ENCODE data around the gene SPATA32. TPM values are rescaled to one million over a fixed set of nuclear protein-coding genes. Genes with fewer than 3 reads are reported as not detected.

SPATA32 gene
- total and polyA plus RNA-seq, 8 donors = 0.07 to 0.19 (median 0.13) TPM; not detected in 4

DNA sequence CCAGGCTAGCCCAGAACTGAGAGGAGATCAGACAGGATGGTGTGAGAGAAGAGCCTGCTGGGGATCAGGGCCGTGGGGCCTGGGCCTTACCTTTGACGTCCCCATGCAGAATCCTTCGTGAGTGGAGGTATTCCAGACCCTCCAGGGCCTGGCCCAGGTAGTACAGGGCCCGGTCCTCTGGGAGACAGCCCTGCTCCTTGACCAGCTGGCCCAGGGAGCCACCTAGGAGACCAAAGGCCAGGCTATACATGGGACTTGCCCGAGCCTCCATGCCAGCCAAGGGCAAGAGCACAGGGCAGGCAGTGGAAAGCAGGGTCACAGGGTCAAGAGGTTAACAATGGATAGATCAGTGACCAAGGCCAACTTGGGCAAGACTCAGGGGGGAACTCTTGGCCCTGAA, 12.1 kb upstream of the SPATA32 start:
- WGBS, 2 donors = 87 to 91% methylated on average over 5 of the region's 5 CpGs
- Histone ChIP-seq H3K4me3 (no peak overlapping the region), H3K36me3 (peaks cover 0 to 52% (median 27%) of the 10 kb centered on the region in 3 donors), H3K27ac (no peak overlapping the region), H3K4me1 (peaks cover 10 to 18% (median 14%) of the 10 kb centered on the region in 3 donors), H3K9me3 (no peaks in the 10 kb centered on the region), H3K27me3 (no peaks in the 10 kb centered on the region)
- intact Hi-C loops (cut with DNase I) = no loop called here
- ATAC-seq (no peak), FAIRE-seq (no peak), DNase-seq (no peak)
- no peak for TF ChIP-seq CTCF (IDR thresholded peaks at IDR 0.05)

DNA sequence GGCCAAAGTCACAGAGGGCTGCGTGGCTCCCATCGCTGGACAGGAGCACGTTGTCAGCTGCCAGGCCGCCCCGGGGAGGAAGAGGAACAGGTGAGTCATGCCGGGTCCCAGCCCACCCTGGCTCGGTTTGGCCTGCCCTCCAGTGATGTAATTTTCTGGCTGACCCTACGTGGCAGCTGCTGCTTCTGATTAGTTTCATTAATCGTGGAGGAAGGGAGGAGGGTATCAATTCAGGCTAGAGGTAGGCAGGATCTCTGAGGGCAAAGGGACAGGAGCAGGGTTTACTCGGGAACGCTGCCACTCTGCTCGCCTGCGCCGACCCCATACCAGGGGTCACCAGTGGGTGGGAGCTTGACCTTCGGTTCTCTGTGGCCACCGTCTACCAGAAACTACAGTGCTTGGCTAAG, 11.7 kb upstream of the SPATA32 start:
- ATAC-seq = no peak
- Histone ChIP-seq H3K4me3 (no peak overlapping the region), H3K4me1 (peaks cover 5 to 13% (median 13%) of the 10 kb centered on the region in 3 donors), H3K27ac (no peak overlapping the region), H3K36me3 (peaks cover 0 to 57% (median 27%) of the 10 kb centered on the region in 3 donors), H3K9me3 (no peaks in the 10 kb centered on the region), H3K27me3 (no peaks in the 10 kb centered on the region)
- no peak for TF ChIP-seq CTCF (IDR thresholded peaks at IDR 0.05)
- no peak for DNase-seq
- FAIRE-seq = no peak
- WGBS, 2 donors = 85 to 86% methylated on average over 16 of the region's 16 CpGs
- intact Hi-C loops (cut with DNase I) = no loop called here

GRCh38 chr17:45271603-45272002, 9.7 kb upstream of the SPATA32 start:
- intact Hi-C loops (cut with DNase I) = no loop called here
- whole genome bisulfite sequencing, 2 donors = 95% methylated on average over 3 of the region's 3 CpGs

GRCh38 chr17:45270828-45271418, 9.0 kb upstream of the SPATA32 start:
- FAIRE-seq (no peak), ATAC-seq (peak; percentile 26 to 70 (median 38)), DNase-seq (no peak)
- TF ChIP-seq CTCF (IDR thresholded peaks at IDR 0.05) = peak in 2 of 4 donors; percentile 32 to 37
- WGBS, 2 donors = 69 to 73% methylated on average over 13 of the region's 13 CpGs
- no peak overlapping the region for H3K4me3 ChIP-seq
- no peak overlapping the region for H3K27ac ChIP-seq
- no peaks in the 10 kb centered on the region for H3K4me1 ChIP-seq
- peaks cover 0 to 81% (median 33%) of the 10 kb centered on the region in 3 donors for H3K36me3 ChIP-seq
- intact Hi-C loops (cut with DNase I) = no loop called here
- no peaks in the 10 kb centered on the region for H3K27me3 ChIP-seq
- H3K9me3 ChIP-seq = no peaks in the 10 kb centered on the region

More at GRCh38 chr17:45271603-45272002, 9.7 kb upstream of the SPATA32 start:
- TF ChIP-seq CTCF (IDR thresholded peaks at IDR 0.05) = no peak
- Histone ChIP-seq H3K4me3 (no peak overlapping the region), H3K4me1 (no peaks in the 10 kb centered on the region), H3K27me3 (no peaks in the 10 kb centered on the region), H3K27ac (no peak overlapping the region), H3K36me3 (peaks cover 0 to 74% (median 33%) of the 10 kb centered on the region in 3 donors), H3K9me3 (no peaks in the 10 kb centered on the region)
- DNase-seq = no peak
- no peak for FAIRE-seq
- ATAC-seq = no peak

GRCh38 chr17:45269912-45270311, 8.0 kb upstream of the SPATA32 start:
- DNase-seq = no peak
- Histone ChIP-seq H3K4me1 (no peaks in the 10 kb centered on the region), H3K27ac (no peak overlapping the region), H3K9me3 (no peaks in the 10 kb centered on the region), H3K27me3 (no peaks in the 10 kb centered on the region), H3K4me3 (no peak overlapping the region), H3K36me3 (peaks cover 0 to 88% (median 34%) of the 10 kb centered on the region in 3 donors)
- WGBS, 2 donors = 92 to 93% methylated on average over 7 of the region's 7 CpGs
- no peak for FAIRE-seq
- ATAC-seq = no peak
- intact Hi-C loops (cut with DNase I) = no loop called here
- no peak for TF ChIP-seq CTCF (IDR thresholded peaks at IDR 0.05)

Data from pancreas (tissue), 10 donors.